Kidney (tissue), 14 donors: ENCODE data around the gene LIAS. TPM values are rescaled to one million over a fixed set of nuclear protein-coding genes. Genes with fewer than 3 reads are reported as not detected.
A peak's percentile ranks its signal among the peaks of the same experiment; 100 is the strongest.
"Not testable (repeated sequence)": the region's sequence is repeated elsewhere in the genome, so short reads cannot be mapped to it uniquely, and the experiment has no call there.

ENCODE experiments used
- DNase-seq, 5 donors: peaks; one replicate each; pipeline ENCODE4 v3.0.0-alpha.2; 2013 to 2020
- FAIRE-seq: peaks from 2 replicates; lab custom pipeline; 2012; peaks lifted over from hg19 to GRCh38; lab: Jason Lieb, UNC
- H3K27ac ChIP-seq, 2 donors: one replicate each; pipeline ENCODE4 v1.7.0; 2013; ENCODE audit warnings: low read depth in 2 of 2, low read length in 2 of 2, inconsistent platforms in 1 of 2
- H3K27me3 ChIP-seq: one replicate; pipeline ENCODE4 v1.7.1; 2013; ENCODE audit warnings: low read length, inconsistent platforms; ENCODE audit not compliant: control insufficient read depth, insufficient read depth
- H3K36me3 ChIP-seq, 3 donors: one replicate each; pipeline versions ENCODE4 v1.7.0 to v1.7.1; 2013; ENCODE audit warnings: low read length in 3 of 3, control low read depth in 1 of 3, inconsistent platforms in 1 of 3; ENCODE audit not compliant: insufficient read depth in 3 of 3, control insufficient read depth in 2 of 3
- H3K4me1 ChIP-seq, 3 donors: one replicate each; pipeline versions ENCODE4 v1.7.0 to v1.7.1; 2013; ENCODE audit warnings: low read length in 3 of 3, inconsistent platforms in 1 of 3, low read depth in 1 of 3; ENCODE audit not compliant: control insufficient read depth in 2 of 3, insufficient read depth in 2 of 3
- H3K4me3 ChIP-seq, 3 donors: one replicate each; pipeline versions ENCODE4 v1.7.0 to v1.8.1; 2013; ENCODE audit warnings: low read length in 3 of 3, control low read depth in 1 of 3, inconsistent platforms in 1 of 3
- H3K9ac ChIP-seq, 3 donors: one replicate each; pipeline versions ENCODE4 v1.7.0 to v1.7.1; 2013; ENCODE audit warnings: low read length in 3 of 3, control low read depth in 1 of 3, inconsistent platforms in 1 of 3
- H3K9me3 ChIP-seq, 3 donors: one replicate each; pipeline versions ENCODE4 v1.7.0 to v1.7.1; 2013; ENCODE audit warnings: low read length in 3 of 3, control low read depth in 1 of 3, inconsistent platforms in 1 of 3; ENCODE audit not compliant: control insufficient read depth in 2 of 3, insufficient read depth in 1 of 3
- CTCF ChIP-seq: IDR thresholded peaks from 3 replicates; pipeline ENCODE4 v1.5.1; 2012; ENCODE audit warnings: mild to moderate bottlenecking, moderate library complexity, borderline replicate concordance; ENCODE audit not compliant: insufficient read depth; ENCODE audit errors: extremely low read depth
- intact Hi-C: fragments of 100-400 bp; cut with DNase I; formaldehyde crosslinking; loops from one replicate; pipeline ENCODE4 v1.11.1; 2022
- polyA plus RNA-seq: library from polyadenylated mRNA; stranded (reverse); fragments of 350-450 nt; fragmentation: Illumina TruSeq; extraction: RNeasy Lipid Tissue Mini Kit (QIAGEN cat#74804); gene quantifications from one replicate; pipeline ENCODE4 v1.2.3, GENCODE V29; 2014; ENCODE audit warnings: low read depth, low replicate concordance; ENCODE audit not compliant: insufficient read depth
- total RNA-seq: library from RNA; stranded (reverse); fragmentation: NEBNext Ultra II Directional; extraction: Animal tissue kit (Norgen Biotek cat#: 25700); gene quantifications from one replicate; pipeline ENCODE4 v1.2.1, GENCODE V29; 2021
- donor health status: control.
- donor health status: control.
- donor health status: control.
- donor health status: control.
- donor health status: control.
- donor health status: DM: yes; HTN: yes; CAD: no.
- donor health status: Normal renal cell carcinoma (clear cell type).

The LIAS gene
- total and polyA plus RNA-seq, 2 donors from 2014 or later = 14.9 to 30.5 TPM

GRCh38 chr4:39453738-39454137 lies 5.1 kb upstream of the LIAS start:
- Histone ChIP-seq H3K9ac (no peak overlapping the region), H3K27ac (no peak overlapping the region), H3K9me3 (no peaks in the 10 kb centered on the region), H3K36me3 (peaks cover 17 to 46% (median 30%) of the 10 kb centered on the region in 3 donors), H3K4me3 (no peak overlapping the region), H3K27me3 (no peaks in the 10 kb centered on the region), H3K4me1 (peaks cover 11 to 21% (median 13%) of the 10 kb centered on the region in 3 donors)
- no peak for TF ChIP-seq CTCF
- intact Hi-C loops = no loop called here
- DNase-seq (no peak), FAIRE-seq (no peak)

GRCh38 chr4:39455486-39455885 lies 3.4 kb upstream of the LIAS start:
- FAIRE-seq = no peak

GRCh38 chr4:39456946-39457763 lies 1.7 kb upstream of the LIAS start:
- Histone ChIP-seq H3K27ac (no peak overlapping the region), H3K27me3 (no peaks in the 10 kb centered on the region), H3K9me3 (no peaks in the 10 kb centered on the region), H3K4me1 (peaks cover 10 to 16% (median 11%) of the 10 kb centered on the region in 3 donors), H3K9ac (peak overlapping the region; percentile 27 to 93 (median 77)), H3K4me3 (peak overlapping the region; percentile 91 to 99 (median 99)), H3K36me3 (peaks cover 14 to 46% (median 26%) of the 10 kb centered on the region in 3 donors)
- DNase-seq (no peak), FAIRE-seq (no peak)
- TF ChIP-seq CTCF = no peak
- intact Hi-C loops = no loop called here

More at GRCh38 chr4:39455486-39455885, 3.4 kb upstream of the LIAS start:
- peaks cover 17 to 46% (median 30%) of the 10 kb centered on the region in 3 donors for H3K36me3 ChIP-seq
- H3K9ac ChIP-seq = no peak overlapping the region
- no peaks in the 10 kb centered on the region for H3K27me3 ChIP-seq
- no peak for TF ChIP-seq CTCF
- intact Hi-C loops = no loop called here
- no peak for DNase-seq
- no peaks in the 10 kb centered on the region for H3K9me3 ChIP-seq
- H3K4me1 ChIP-seq = peaks cover 11 to 21% (median 13%) of the 10 kb centered on the region in 3 donors
- H3K4me3 ChIP-seq = no peak overlapping the region
- H3K27ac ChIP-seq = no peak overlapping the region

GRCh38 chr4:39458161-39458504 lies 723 bp upstream of the LIAS start:
- intact Hi-C loops, H3K9me3 ChIP-seq, FAIRE-seq, H3K27me3 ChIP-seq, DNase-seq: not testable (repeated sequence)
- peaks cover 10 to 16% (median 11%) of the 10 kb centered on the region in 3 donors for H3K4me1 ChIP-seq
- H3K4me3 ChIP-seq = peak overlapping the region; percentile 91 to 99 (median 99)
- H3K27ac ChIP-seq = peak overlapping the region; percentile 93 to 96
- H3K36me3 ChIP-seq = peaks cover 14 to 39% (median 21%) of the 10 kb centered on the region in 3 donors
- H3K9ac ChIP-seq = peak overlapping the region; percentile 77 to 94 (median 93)
